NCI-H2081 (cell line): Measurements from ENCODE around the gene ZNF141.
A peak's percentile ranks its signal among the peaks of the same experiment; 100 is the strongest.
"Not testable (repeated sequence)": the region's sequence is repeated elsewhere in the genome, so short reads cannot be mapped to it uniquely, and the experiment has no call there.

Experiments used
- DNase-seq, 2 experiments: peaks; one replicate each; lab custom pipeline; 2025; lab: John Stamatoyannopoulos, UW

The ZNF141 gene

GRCh38 chr4:337143-337931 is at the start of gene ZNF141:
Gene ZNF141 (plus strand): TSS chr4:337814. CDS start chr4:337984, 170 bp downstream.
- DNase-seq: peak; percentile 95 to 98

GRCh38 chr4:288891-289290 is 48.7 kb upstream of the ZNF141 start:
- DNase-seq: no peak

GRCh38 chr4:294732-295131 is 42.9 kb upstream of the ZNF141 start:
- DNase-seq: no peak

GRCh38 chr4:302381-302780 is 35.2 kb upstream of the ZNF141 start:
- DNase-seq: no peak

- DNase-seq: not testable (repeated sequence)
Measured at GRCh38 chr4:304516-304915, 33.1 kb upstream of the ZNF141 start.

- peak in 1 of 2 experiments; percentile 9 for DNase-seq
Measured at GRCh38 chr4:304969-305680, 32.5 kb upstream of the ZNF141 start, which contains the start of gene ZNF732. Gene ZNF732 (minus strand): TSS chr4:305474. CDS start chr4:305310, 164 bp downstream.

- no peak for DNase-seq
Measured at GRCh38 chr4:306551-306961, 31.1 kb upstream of the ZNF141 start.

- no peak for DNase-seq
Measured at GRCh38 chr4:309807-310206, 27.8 kb upstream of the ZNF141 start.

GRCh38 chr4:314296-314903 is 23.2 kb upstream of the ZNF141 start:
- DNase-seq: no peak

- no peak for DNase-seq
Measured at GRCh38 chr4:328729-329128, 8.9 kb upstream of the ZNF141 start.

GRCh38 chr4:335515-335914 is 2.1 kb upstream of the ZNF141 start:
- DNase-seq: no peak

GRCh38 chr4:336099-336892 is 1.3 kb upstream of the ZNF141 start:
- no peak for DNase-seq

- DNase-seq: peak in 1 of 2 experiments; percentile 17
Measured at GRCh38 chr4:336893-337142, 796 bp upstream of the ZNF141 start.

GRCh38 chr4:337932-338758 is 531 bp downstream of the ZNF141 start:
- DNase-seq: no peak

- DNase-seq: peak; percentile 14 to 34
Measured at GRCh38 chr4:338759-339097, 1.1 kb downstream of the ZNF141 start.

- DNase-seq: no peak
Measured at GRCh38 chr4:340011-340410, 2.4 kb downstream of the ZNF141 start.

- no peak for DNase-seq
Measured at GRCh38 chr4:373062-373839, 35.6 kb downstream of the ZNF141 start.

GRCh38 chr4:374298-375160 is 36.9 kb downstream of the ZNF141 start:
- no peak for DNase-seq

- no peak for DNase-seq
Measured at GRCh38 chr4:384311-385010, 46.8 kb downstream of the ZNF141 start.
